Left lung (tissue), 10 donors: ENCODE results near the gene USP21. TPM values are rescaled to one million over a fixed set of nuclear protein-coding genes. Genes with fewer than 3 reads are reported as not detected.

ENCODE experiments used
- ATAC-seq: fragments of 200-7000 bp; cut with Tn5 transposase; one replicate; pipeline ENCODE4 v1.9.1; 2020; ENCODE audit warnings: moderate library complexity
- DNase-seq, 4 donors: peaks; one replicate each; pipeline ENCODE4 v3.0.0-alpha.2; 2013 to 2020
- H3K27ac ChIP-seq, 2 donors: fragments of 200-600 bp; sonication (generic) in 1 of 2; one replicate each; pipeline versions ENCODE4 v1.5.0 to v1.8.0; 2020 to 2021
- H3K27me3 ChIP-seq, 2 donors: fragments of 200-600 bp; sonication (generic) in 1 of 2; one replicate each; pipeline versions ENCODE4 v1.5.0 to v1.8.0; 2020 to 2021
- H3K36me3 ChIP-seq, 2 donors: fragments of 200-600 bp; sonication (generic) in 1 of 2; one replicate each; pipeline versions ENCODE4 v1.5.0 to v1.8.0; 2020 to 2021
- H3K4me1 ChIP-seq, 2 donors: fragments of 200-600 bp; one replicate each; pipeline ENCODE4 v1.8.0; 2021
- H3K4me3 ChIP-seq, 2 donors: fragments of 200-600 bp; sonication (generic) in 1 of 2; one replicate each; pipeline versions ENCODE4 v1.5.0 to v1.8.0; 2020 to 2021; ENCODE audit warnings: mild to moderate bottlenecking in 1 of 2
- H3K9me3 ChIP-seq, 2 donors: fragments of 200-600 bp; sonication (generic) in 1 of 2; one replicate each; pipeline versions ENCODE4 v1.5.0 to v1.8.0; 2020 to 2021
- CTCF ChIP-seq, 2 donors: fragments of 200-600 bp; sonication (generic) in 1 of 2; IDR thresholded peaks; one replicate each; pipeline versions ENCODE4 v1.5.0 to v1.8.0; 2021; ENCODE audit warnings: antibody characterized with exemption in 2 of 2
- intact Hi-C, 2 donors: fragments of 100-400 bp; cut with DNase I; formaldehyde crosslinking; loops; one replicate each; pipeline versions ENCODE4 v1.11.2 to v1.14.2; 2022
- polyA plus RNA-seq, 6 donors: library from polyadenylated mRNA; unstranded; fragments of 120-200 nt; gene quantifications; one replicate each; pipeline ENCODE4 v1.2.1, GENCODE V29; 2013; ENCODE audit not compliant: insufficient read length in 6 of 6
- total RNA-seq, 2 donors: library from RNA; stranded (reverse); fragmentation: NEBNext Ultra II Directional; extraction: Animal tissue kit (Norgen Biotek cat#: 25700); gene quantifications; one replicate each; pipeline ENCODE4 v1.2.1, GENCODE V29; 2021
- donor health status: DM: no; HTN: yes; CAD: no.
- donor health status: DM: no; HTN: no; CAD: no.

USP21 gene
- total and polyA plus RNA-seq, 8 donors: 24.1 to 53.3 (median 45.5) TPM

GRCh38 chr1:161179698-161180097 lies 20.4 kb downstream of the USP21 start:
- H3K4me1 ChIP-seq: peaks cover 13 to 60% of the 10 kb centered on the region in 2 donors
- intact Hi-C loops: no loop called here
- peaks cover 0 to 11% of the 10 kb centered on the region in 2 donors for H3K36me3 ChIP-seq
- ATAC-seq (no peak), DNase-seq (peak in 1 of 4 donors; percentile 7)
- no peak for TF ChIP-seq CTCF (IDR thresholded peaks at IDR 0.05)
- H3K27me3 ChIP-seq: no peaks in the 10 kb centered on the region
- no peak overlapping the region for H3K27ac ChIP-seq
- no peaks in the 10 kb centered on the region for H3K9me3 ChIP-seq
- no peak overlapping the region for H3K4me3 ChIP-seq

GRCh38 chr1:161180639-161181038 lies 21.3 kb downstream of the USP21 start:
- Histone ChIP-seq H3K4me1 (peaks cover 14 to 60% of the 10 kb centered on the region in 2 donors), H3K27me3 (no peaks in the 10 kb centered on the region), H3K9me3 (no peaks in the 10 kb centered on the region), H3K4me3 (no peak overlapping the region), H3K27ac (no peak overlapping the region), H3K36me3 (peaks cover 0 to 2% of the 10 kb centered on the region in 2 donors)
- DNase-seq: no peak
- no peak for TF ChIP-seq CTCF (IDR thresholded peaks at IDR 0.05)
- ATAC-seq: no peak
- intact Hi-C loops: no loop called here

GRCh38 chr1:161182214-161182613 lies 22.9 kb downstream of the USP21 start:
- DNase-seq: peak in 1 of 4 donors; percentile 27
- Histone ChIP-seq H3K4me3 (no peak overlapping the region), H3K27me3 (no peaks in the 10 kb centered on the region), H3K27ac (peak overlapping the region in 1 of 2 donors; percentile 41), H3K36me3 (no peaks in the 10 kb centered on the region), H3K4me1 (peaks cover 5 to 63% of the 10 kb centered on the region in 2 donors), H3K9me3 (no peaks in the 10 kb centered on the region)
- ATAC-seq: no peak
- TF ChIP-seq CTCF (IDR thresholded peaks at IDR 0.05): no peak
- intact Hi-C loops: no loop called here

GRCh38 chr1:161185282-161185682 lies 26.0 kb downstream of the USP21 start:
- ATAC-seq (peak; percentile 80), DNase-seq (peak in 2 of 4 donors; percentile 81 to 84)
- peak overlapping the region; percentile 78 to 85 for H3K27ac ChIP-seq
- intact Hi-C loops: no loop called here
- no peak overlapping the region for H3K4me3 ChIP-seq
- no peak for TF ChIP-seq CTCF (IDR thresholded peaks at IDR 0.05)
- no peaks in the 10 kb centered on the region for H3K27me3 ChIP-seq
- peaks cover 5 to 73% of the 10 kb centered on the region in 2 donors for H3K4me1 ChIP-seq
- H3K9me3 ChIP-seq: no peaks in the 10 kb centered on the region
- no peaks in the 10 kb centered on the region for H3K36me3 ChIP-seq

- peaks cover 0 to 4% of the 10 kb centered on the region in 2 donors for H3K36me3 ChIP-seq
- H3K4me3 ChIP-seq: no peak overlapping the region
- peak in 1 of 4 donors; percentile 42 for DNase-seq
- TF ChIP-seq CTCF (IDR thresholded peaks at IDR 0.05): no peak
- peaks cover 0 to under 1% of the 10 kb centered on the region in 2 donors for H3K27me3 ChIP-seq
- peak; percentile 54 for ATAC-seq
- intact Hi-C loops: no loop called here
- H3K4me1 ChIP-seq: peaks cover 5 to 73% of the 10 kb centered on the region in 2 donors
- no peaks in the 10 kb centered on the region for H3K9me3 ChIP-seq
- peak overlapping the region; percentile 78 to 85 for H3K27ac ChIP-seq
Measured at GRCh38 chr1:161185732-161186311, 26.5 kb downstream of the USP21 start.
